WTC11 (cell line): ENCODE results near the gene PSMD11.

Source experiments
- CREM ChIP-seq: sonication (generic); formaldehyde crosslinking; IDR thresholded peaks from 2 replicates; pipeline ENCODE4 v1.8.1; 2022; ENCODE audit warnings: mild to moderate bottlenecking, missing genetic modification reagents, moderate library complexity
- TF ChIP-seq, protein P1 (sequence below): fragments of 200-600 bp; IDR thresholded peaks from 2 replicates; pipeline ENCODE4 v1.8.0; 2022; ENCODE audit warnings: antibody characterized with exemption

GRCh38 chr17:32453370-32453769, 9.1 kb downstream of the PSMD11 start:
- TF ChIP-seq, protein P1, sequence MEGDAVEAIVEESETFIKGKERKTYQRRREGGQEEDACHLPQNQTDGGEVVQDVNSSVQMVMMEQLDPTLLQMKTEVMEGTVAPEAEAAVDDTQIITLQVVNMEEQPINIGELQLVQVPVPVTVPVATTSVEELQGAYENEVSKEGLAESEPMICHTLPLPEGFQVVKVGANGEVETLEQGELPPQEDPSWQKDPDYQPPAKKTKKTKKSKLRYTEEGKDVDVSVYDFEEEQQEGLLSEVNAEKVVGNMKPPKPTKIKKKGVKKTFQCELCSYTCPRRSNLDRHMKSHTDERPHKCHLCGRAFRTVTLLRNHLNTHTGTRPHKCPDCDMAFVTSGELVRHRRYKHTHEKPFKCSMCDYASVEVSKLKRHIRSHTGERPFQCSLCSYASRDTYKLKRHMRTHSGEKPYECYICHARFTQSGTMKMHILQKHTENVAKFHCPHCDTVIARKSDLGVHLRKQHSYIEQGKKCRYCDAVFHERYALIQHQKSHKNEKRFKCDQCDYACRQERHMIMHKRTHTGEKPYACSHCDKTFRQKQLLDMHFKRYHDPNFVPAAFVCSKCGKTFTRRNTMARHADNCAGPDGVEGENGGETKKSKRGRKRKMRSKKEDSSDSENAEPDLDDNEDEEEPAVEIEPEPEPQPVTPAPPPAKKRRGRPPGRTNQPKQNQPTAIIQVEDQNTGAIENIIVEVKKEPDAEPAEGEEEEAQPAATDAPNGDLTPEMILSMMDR, result no peak
- no peak for TF ChIP-seq CREM
